Measurements from ENCODE around the gene CCDC177. TPM values are rescaled to one million over a fixed set of nuclear protein-coding genes. Genes with fewer than 3 reads are reported as not detected.
"Not testable (repeated sequence)": the region's sequence is repeated elsewhere in the genome, so short reads cannot be mapped to it uniquely, and the experiment has no call there.

Gene CCDC177
- total RNA-seq, 1 experiment from 2014 or later = 0.06 TPM

DNA sequence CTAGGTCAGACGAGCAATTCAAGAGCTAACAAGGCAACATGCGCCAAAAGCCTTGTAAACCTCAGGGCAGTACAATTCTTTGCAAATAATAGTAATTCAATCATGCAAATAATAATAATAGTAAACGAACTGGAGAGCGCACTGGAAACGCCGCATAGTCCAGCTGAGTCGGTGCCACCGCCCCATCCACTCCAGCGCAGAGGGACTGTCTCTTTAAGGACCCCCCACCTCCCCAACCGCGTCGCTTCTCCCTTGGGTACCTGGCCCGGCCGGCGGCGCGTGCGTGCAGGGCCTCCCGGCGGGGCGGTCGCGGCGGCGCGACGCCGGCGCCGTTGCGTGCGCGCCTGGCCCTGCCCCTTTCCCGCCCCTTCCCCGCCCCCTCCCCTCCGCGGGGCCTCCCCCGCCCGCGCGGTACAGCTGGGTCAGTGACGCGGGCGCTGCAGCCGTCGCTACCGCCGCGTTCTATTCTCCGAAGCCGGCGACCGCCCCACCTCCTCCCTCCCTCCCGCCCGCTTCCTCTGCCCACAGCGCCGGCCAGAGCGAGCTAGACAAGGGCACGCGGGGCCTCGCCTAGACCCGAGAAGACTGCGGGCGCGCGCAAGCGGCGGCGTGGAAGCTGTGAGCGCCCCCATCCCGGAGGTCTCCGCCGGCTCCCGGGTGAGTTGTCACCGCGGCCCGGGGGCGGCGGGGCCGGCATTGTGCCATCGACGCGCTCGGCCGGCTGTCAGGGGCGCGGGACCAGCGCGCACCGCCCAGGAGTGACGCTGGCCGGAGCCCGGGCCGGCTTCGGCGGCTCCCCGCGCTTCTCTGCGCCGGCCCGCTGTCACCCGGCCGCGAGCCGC is 36.7 kb upstream of the CCDC177 start, which contains the start of gene SUSD6:
SUSD6 (plus strand) TSS at position 425 of the 842 bp plus-strand sequence. CDS start 46,997 bp downstream, outside the sequence.
- Histone ChIP-seq H3K4me1 (peaks cover 8% of the 10 kb centered on the region; the same call in 1 of the 2 replicates), H3K27me3 (no peaks in the 10 kb centered on the region), H3K36me3 (no peaks in the 10 kb centered on the region), H3K27ac (peak within 1 kb of the TSS; percentile 31; the same call in 1 of the 2 replicates), H3K4me3 (peak within 1 kb of the TSS; percentile 97), H3K9me3 (replicated peaks) (no peaks in the 10 kb centered on the region)
- DNase-seq = peak; percentile 88 to 91

DNA sequence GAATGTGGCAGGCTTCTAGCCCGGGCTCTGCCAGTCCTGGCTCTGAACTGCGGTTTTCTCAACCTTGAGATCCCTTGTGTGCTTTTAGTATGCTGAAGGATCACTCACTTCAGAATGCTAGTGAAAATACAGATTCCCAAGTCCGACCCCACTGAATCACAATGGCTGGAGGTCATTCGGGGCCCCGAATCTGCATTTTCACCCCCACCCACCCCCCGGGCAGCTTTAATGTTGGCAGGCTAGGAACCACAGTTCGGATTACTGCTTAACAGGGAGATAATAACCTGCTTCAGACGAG is 36.2 kb upstream of the CCDC177 start:
- Histone ChIP-seq H3K27ac (peak overlapping the region; percentile 31; the same call in 1 of the 2 replicates), H3K27me3 (no peaks in the 10 kb centered on the region), H3K4me3 (peak overlapping the region; percentile 97), H3K4me1 (peaks cover 8% of the 10 kb centered on the region; the same call in 1 of the 2 replicates), H3K36me3 (no peaks in the 10 kb centered on the region), H3K9me3 (replicated peaks) (no peaks in the 10 kb centered on the region)
- DNase-seq = no peak

DNA sequence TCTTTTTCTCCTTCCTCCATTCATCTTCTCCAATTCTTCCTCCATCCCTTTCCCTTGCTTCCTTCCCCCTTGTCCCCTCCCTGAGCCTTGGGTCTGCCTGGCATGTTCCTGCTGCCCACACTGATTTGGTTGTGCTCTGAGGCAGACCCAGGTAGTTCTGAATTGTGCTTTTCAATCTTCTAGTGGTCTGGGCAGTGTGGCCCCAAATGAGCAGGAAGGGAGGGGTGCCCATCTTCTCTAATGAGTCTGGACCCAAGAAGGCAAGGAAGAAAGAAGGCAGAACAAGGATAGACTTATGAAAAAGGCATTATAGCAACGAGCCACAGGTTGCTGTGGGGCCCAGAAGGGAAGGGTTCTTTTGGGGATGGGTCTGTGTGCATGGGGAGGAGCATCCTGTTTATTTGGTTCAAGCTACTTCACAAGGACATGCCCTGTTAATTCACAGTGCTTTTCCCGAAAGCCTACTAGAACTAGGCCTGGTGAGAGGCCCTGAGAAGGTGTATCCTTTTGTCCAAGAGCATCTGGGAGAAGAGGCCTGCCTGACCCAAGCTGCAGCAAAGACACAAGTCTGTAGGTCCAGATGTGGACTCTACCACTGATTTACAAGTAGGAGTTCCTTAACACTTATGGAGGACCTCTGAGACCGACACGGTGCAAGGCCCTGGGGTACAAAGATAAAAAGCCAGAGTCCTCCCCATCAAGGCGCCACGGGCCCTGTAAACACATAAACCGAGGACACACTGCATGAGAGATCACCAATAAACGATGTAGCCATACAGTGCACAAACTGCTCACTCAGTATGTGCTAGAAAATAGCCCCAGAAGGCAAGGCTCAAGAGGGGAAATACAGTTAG is 35.6 kb upstream of the CCDC177 start:
- no peaks in the 10 kb centered on the region for H3K9me3 ChIP-seq (replicated peaks)
- peaks cover 8% of the 10 kb centered on the region; the same call in 1 of the 2 replicates for H3K4me1 ChIP-seq
- H3K27ac ChIP-seq = no peak overlapping the region; the same call in 1 of the 2 replicates
- H3K36me3 ChIP-seq = no peaks in the 10 kb centered on the region
- H3K27me3 ChIP-seq = no peaks in the 10 kb centered on the region
- DNase-seq = no peak
- H3K4me3 ChIP-seq = peak overlapping the region; percentile 97

DNA sequence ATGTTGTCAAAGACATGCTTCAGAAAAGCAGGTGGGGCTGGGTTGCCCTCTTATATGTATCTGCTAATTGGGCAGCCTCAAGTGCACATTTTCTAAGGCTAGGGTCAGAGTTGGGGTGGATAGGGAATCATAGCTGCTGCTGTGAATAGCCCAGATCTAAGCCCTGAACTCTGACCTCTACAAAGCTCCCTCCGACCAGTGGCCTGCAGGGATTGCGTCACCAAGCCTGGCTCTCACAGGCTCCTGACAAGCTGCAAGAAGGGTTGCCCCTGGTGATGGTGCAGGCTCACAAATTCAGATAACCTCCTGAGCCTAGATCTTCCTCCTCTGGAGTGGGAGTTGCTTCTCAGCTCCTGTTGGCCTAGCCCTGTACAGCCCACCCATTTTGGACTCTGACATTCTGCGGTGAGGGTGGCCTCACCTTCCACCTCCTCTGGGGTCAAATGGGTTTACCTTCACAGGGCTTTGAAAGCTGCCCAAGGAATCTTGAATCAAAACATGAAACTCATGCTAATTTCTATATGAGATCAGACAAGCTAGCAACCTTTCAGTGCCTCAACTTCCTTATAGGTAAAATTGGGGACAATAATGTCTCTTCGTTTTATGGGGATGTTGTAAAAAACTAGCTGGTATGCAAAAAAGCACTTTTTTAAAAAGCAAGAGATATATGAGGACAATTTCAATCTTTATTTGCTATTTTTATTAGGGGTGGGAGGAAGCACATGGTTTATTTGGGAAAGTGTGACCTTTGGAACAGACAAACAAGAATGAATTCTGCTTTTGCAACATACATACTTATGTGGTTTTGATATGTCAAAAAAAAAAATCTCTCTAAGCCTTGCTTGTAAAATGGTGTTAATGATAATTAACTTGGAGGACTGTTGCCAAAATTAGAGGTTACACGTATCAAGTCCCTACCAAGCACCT is 31.9 kb upstream of the CCDC177 start:
- no peak for DNase-seq
- no peak overlapping the region for H3K4me3 ChIP-seq

DNA sequence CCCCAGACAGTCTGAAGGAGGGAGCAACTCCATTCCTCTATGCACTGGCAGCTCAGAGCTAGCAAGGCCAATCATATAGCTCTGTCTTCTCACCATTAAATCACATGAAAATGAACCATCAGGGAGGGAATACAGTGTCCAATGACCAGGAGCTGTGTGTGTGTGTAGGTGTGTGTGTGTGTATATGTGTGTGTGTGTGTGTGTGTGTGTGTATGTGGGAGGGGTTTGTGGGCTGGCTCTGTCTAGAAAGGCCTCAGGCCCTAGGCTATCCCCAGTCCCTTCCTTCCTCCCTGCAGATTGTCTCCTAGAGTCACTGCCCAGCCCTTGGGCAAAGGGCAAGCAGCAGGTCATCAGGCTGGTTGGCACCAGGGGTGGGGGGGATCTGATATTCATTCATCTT is 31.1 kb upstream of the CCDC177 start:
- Histone ChIP-seq H3K27ac (no peak overlapping the region), H3K9me3 (replicated peaks) (no peaks in the 10 kb centered on the region), H3K4me1 (peaks cover 7% of the 10 kb centered on the region; the same call in 1 of the 2 replicates), H3K36me3 (no peaks in the 10 kb centered on the region), H3K4me3 (no peak overlapping the region), H3K27me3 (no peaks in the 10 kb centered on the region)
- no peak for DNase-seq

More for the DNA sequence above, 31.9 kb upstream of the CCDC177 start:
- no peaks in the 10 kb centered on the region for H3K9me3 ChIP-seq (replicated peaks)
- H3K27me3 ChIP-seq = no peaks in the 10 kb centered on the region
- H3K4me1 ChIP-seq = peaks cover 8% of the 10 kb centered on the region; the same call in 1 of the 2 replicates
- no peaks in the 10 kb centered on the region for H3K36me3 ChIP-seq
- no peak overlapping the region for H3K27ac ChIP-seq

DNA sequence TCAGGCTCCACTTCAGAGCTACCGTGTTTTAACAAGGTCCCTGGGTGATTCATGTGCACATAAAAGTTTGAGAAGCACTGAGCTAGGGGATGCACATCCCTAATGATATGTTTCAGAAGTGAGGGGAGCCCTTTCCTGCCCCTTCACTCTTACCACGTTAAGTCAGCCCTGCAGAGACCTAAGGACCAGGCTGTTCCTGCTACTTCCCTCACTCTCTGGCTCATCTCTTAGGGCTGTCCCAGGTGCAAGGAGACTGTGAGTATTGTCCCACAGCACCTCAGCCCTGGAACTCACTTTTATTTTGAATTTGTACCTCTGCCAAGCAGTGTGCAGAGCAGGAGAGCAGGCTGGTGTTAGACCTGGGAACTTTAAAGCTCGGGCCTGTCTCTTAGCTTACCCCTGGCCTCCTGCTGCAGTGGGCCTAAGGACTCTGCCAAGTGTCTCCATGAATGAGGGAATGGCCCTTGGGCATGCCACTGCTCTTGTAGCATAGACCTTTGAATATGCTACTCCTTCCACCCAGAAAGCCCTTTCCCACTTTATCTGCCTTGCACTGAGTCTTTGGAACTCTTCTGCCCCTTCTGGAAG is 25.7 kb upstream of the CCDC177 start:
- Histone ChIP-seq H3K27ac (no peak overlapping the region), H3K4me3 (no peak overlapping the region), H3K27me3 (no peaks in the 10 kb centered on the region), H3K9me3 (replicated peaks) (no peaks in the 10 kb centered on the region), H3K4me1 (no peaks in the 10 kb centered on the region), H3K36me3 (no peaks in the 10 kb centered on the region)
- no peak for DNase-seq

DNA sequence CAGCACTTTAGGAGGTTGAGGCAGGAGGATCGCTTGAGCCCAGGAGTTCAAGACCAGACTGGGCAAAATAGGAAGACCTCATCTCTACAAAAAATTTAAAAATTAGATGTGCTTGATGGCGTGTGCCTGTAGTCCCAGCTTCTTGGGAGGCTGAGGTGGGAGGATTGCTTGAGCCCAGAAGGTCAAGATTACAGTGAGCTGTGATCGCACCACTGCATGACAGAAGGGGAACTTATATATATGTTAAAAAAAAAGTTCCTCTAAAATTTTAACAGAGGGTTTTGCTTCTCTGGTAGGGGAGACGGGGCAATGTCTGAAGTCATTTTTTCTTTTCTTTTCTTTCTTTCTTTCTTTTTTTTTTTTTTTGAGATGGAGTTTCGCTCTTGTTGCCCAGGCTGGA is 24.8 kb upstream of the CCDC177 start:
- H3K27me3 ChIP-seq; DNase-seq; H3K9me3 ChIP-seq (replicated peaks); H3K4me3 ChIP-seq; H3K4me1 ChIP-seq; H3K27ac ChIP-seq; H3K36me3 ChIP-seq: not testable (repeated sequence)

DNA sequence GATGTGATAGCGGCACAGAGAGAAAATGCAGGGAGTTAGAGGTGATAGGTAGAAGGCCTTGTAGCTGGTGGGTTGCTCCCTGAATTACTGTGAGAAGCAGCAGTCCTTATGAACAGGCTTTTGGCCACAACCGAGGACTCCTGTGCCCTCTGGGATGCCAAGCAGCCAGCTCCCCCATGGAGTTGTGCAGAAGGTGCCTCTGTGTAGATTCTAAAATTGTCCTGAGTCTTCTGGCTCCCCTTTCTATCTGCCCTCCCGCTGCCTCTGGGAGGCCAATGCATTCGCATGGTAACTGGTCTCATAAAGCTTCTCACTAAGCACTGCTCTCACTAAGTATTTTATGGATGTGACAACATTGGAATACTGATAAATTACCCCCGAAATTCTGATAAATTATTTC is 20.7 kb upstream of the CCDC177 start:
- Histone ChIP-seq H3K27me3 (no peaks in the 10 kb centered on the region), H3K27ac (no peak overlapping the region), H3K36me3 (no peaks in the 10 kb centered on the region), H3K4me3 (no peak overlapping the region), H3K4me1 (peaks cover 15% of the 10 kb centered on the region), H3K9me3 (replicated peaks) (no peaks in the 10 kb centered on the region)
- no peak for DNase-seq

DNA sequence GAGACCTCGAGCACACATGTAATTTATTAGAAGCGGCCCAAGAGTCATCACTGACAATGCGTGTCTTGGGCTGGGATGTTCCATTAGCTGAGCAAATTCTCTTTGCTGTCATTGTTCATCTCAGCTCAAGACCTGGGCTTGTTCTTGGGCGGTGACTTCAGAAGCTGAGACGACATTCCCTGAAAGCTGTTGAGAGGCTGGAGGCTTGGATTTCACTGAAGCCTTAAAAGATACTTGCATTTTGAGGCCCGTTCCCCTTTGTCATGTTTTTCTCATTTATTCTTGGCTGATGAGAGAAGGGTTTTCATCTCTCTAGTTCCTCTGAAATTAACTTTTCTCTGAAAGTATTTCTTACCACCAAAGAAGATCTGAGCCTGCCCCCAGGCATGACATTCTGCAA is 20.2 kb upstream of the CCDC177 start:
- DNase-seq = no peak
- Histone ChIP-seq H3K27ac (no peak overlapping the region), H3K27me3 (no peaks in the 10 kb centered on the region), H3K4me3 (no peak overlapping the region), H3K4me1 (peaks cover 15% of the 10 kb centered on the region), H3K9me3 (replicated peaks) (no peaks in the 10 kb centered on the region), H3K36me3 (no peaks in the 10 kb centered on the region)

DNA sequence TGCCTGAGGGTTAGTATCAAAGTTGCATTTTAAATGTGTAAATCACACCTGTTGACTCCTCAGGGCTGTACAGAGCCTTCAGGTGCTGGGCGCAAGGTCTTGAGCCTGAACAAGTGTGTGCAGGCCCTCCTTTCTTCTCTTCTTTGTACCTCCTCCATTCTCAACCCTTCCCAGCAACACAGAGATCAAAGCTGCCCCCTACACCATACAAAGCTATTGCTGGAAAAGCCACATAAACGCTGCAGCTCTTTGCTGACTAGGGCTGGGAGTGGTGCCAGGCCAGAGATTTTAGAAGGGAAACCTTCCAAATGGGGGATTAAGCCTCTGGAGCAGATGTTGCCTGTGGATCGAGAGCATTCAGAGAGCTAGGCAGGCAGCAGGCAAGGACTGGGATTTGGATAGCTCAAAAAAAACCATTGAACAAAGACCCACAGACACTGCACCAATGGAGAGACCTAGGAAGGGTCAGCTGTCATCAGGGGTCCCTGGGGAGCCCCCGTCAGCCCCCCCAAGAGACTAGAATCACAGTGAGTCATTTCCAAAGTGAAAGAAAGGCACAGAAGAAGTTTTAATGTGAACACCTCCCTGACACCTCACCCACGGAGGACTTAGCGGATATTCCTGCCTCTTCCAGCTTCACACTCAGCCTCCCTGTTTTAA is 18.5 kb upstream of the CCDC177 start:
- Histone ChIP-seq H3K9me3 (replicated peaks) (no peaks in the 10 kb centered on the region), H3K36me3 (no peaks in the 10 kb centered on the region), H3K4me1 (peaks cover 15% of the 10 kb centered on the region), H3K4me3 (peak overlapping the region; percentile 30), H3K27ac (peak overlapping the region; percentile 56), H3K27me3 (no peaks in the 10 kb centered on the region)
- DNase-seq = peak; percentile 91 to 97

DNA sequence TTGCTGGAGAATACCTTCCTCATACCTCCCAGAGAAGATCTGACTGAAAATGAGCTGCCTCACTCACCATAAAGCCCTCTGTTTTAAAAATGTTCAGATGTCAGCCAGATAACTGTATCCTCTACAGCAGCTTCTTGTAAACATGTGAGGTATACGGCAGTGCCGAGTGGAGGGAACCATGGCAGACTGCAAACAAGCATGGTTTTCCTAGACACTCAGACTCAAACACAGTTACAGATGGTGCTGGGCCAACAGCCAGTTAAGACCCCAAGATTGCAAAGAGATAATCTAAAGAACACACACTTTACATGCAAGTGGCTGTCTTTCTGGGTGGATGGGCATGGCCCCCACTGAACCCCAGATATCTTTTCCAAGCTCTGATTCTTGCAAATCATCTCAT is 16.6 kb upstream of the CCDC177 start:
- no peak overlapping the region for H3K27ac ChIP-seq
- peaks cover 15% of the 10 kb centered on the region for H3K4me1 ChIP-seq
- DNase-seq = no peak
- H3K4me3 ChIP-seq = no peak overlapping the region
- H3K36me3 ChIP-seq = no peaks in the 10 kb centered on the region
- H3K9me3 ChIP-seq (replicated peaks) = no peaks in the 10 kb centered on the region
- no peaks in the 10 kb centered on the region for H3K27me3 ChIP-seq

DNA sequence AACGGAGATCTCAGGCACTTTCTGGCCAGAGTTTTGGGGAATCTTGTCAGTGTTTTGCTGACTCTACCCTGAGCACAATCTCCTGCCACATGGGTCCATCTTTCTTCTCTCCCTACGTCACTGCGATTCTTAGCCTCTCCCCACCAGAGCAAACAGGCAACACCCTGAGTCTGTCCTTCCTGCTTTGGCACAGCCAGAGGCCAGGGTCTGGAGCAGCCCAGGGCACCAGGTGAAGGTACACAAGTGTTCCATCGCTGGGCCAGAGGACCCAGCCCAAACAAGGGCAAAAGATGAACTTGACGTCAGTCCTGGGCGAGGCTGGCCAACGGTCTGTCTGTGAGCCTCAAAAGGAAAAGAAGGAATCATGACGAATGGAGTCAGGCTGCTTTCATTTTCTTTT is 12.7 kb upstream of the CCDC177 start:
- no peak for DNase-seq
- H3K27me3 ChIP-seq = no peaks in the 10 kb centered on the region
- H3K36me3 ChIP-seq = no peaks in the 10 kb centered on the region
- H3K9me3 ChIP-seq (replicated peaks) = no peaks in the 10 kb centered on the region
- H3K27ac ChIP-seq = no peak overlapping the region
- H3K4me3 ChIP-seq = no peak overlapping the region
- peaks cover 2% of the 10 kb centered on the region for H3K4me1 ChIP-seq

DNA sequence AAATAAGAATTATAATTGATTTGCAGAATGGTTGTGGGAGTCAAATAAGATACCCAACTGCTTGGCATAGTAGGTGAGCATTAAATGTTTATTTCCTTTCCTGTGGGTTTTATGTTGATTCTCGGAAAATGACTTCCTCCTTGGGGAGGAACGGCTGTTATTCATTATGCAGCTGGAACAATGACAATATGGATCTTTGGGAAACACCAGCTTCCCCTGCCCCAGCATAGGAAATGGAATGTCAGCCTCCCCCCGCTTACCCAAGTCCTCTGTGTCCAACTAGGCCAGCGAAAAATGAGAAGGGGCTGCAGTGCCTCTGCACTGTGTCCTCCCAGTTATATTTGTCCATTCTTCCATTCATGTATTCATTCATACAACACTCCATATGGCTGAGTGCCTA is 11.7 kb upstream of the CCDC177 start:
- DNase-seq = no peak
- H3K27ac ChIP-seq = no peak overlapping the region
- H3K4me3 ChIP-seq = no peak overlapping the region
- H3K9me3 ChIP-seq (replicated peaks) = no peaks in the 10 kb centered on the region
- no peaks in the 10 kb centered on the region for H3K4me1 ChIP-seq
- H3K36me3 ChIP-seq = no peaks in the 10 kb centered on the region
- H3K27me3 ChIP-seq = no peaks in the 10 kb centered on the region

DNA sequence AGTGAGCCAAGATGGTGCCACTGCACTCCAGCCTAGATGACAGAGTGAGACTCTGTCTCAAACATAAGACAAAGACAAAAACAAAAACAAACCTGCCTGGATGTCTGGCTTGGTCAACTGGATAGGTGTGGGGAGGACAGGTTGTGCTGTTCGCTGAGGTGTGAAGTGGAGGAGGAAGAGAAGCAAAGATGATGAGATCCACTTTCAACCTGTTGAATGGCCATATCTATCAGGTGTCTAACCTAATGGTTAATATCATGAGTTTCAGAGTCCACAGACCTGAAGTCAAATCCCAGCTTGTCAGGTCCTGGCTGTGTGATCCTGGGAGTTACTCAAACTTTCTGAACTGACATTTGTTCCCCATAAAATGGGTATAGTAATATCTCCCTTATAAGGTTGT is 9.7 kb upstream of the CCDC177 start:
- Histone ChIP-seq H3K4me3 (no peak overlapping the region), H3K9me3 (replicated peaks) (no peaks in the 10 kb centered on the region), H3K36me3 (no peaks in the 10 kb centered on the region), H3K27me3 (no peaks in the 10 kb centered on the region), H3K4me1 (no peaks in the 10 kb centered on the region), H3K27ac (no peak overlapping the region)
- no peak for DNase-seq
